Measurements from ENCODE around the gene ADD3. TPM values are rescaled to one million over a fixed set of nuclear protein-coding genes. Genes with fewer than 3 reads are reported as not detected.

ADD3 gene
- total and polyA plus RNA-seq, 10 of the 15 experiments (the other 5 are each of a cell fraction or from before 2014, with no cell fraction given), result 27.3 to 129 (median 67.8) TPM

DNA sequence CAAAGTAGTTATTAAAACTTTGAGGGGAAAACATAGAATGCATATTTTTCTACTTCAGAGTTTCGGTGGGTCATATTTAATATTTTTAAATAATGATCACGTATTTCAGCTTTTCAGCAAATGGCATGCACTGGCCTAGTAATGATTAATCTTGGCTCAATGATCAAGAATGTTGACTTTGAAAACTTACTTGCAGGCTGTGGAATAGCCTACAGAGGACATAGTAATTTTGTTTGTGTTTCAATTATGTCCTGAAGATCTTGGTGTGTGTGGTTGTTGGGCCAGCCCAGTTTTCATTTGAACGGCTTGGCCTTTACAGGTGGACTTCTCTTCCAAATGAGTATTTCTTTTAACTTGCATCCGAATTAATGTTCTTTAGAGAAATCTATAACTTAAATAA is 35.1 kb downstream of the ADD3 start:
- TF ChIP-seq EGR1 (IDR thresholded peaks at IDR 0.05; ENCODE audit: borderline replicate concordance in 1 of 2, low read depth in 2 of 2, low read length in 2 of 2) (no peak), STAT1 (conservative IDR thresholded peaks at IDR 0.05) (no peak)
- Histone ChIP-seq H3K4me3 (no peak overlapping the region), H3K36me3 (ENCODE audit: control insufficient read depth in 2 of 2, insufficient read depth in 2 of 2, low read length in 1 of 2) (no peaks in the 10 kb centered on the region; a peak in 1 of 4 replicates), H3K4me2 (ENCODE audit: control insufficient read depth, insufficient read depth) (no peak overlapping the region), H3K27ac (ENCODE audit: control insufficient read depth, insufficient read depth) (no peak overlapping the region), H3K9ac (ENCODE audit: control insufficient read depth, insufficient read depth, low read length) (no peak overlapping the region), H3K4me1 (ENCODE audit: control insufficient read depth, insufficient read depth, low read length) (no peaks in the 10 kb centered on the region), H3K27me3 (replicated peaks in 1 of 2; ENCODE audit: control insufficient read depth in 2 of 2, insufficient read depth in 2 of 2, low read length in 1 of 2) (no peaks in the 10 kb centered on the region), H3K9me3 (replicated peaks; ENCODE audit: control insufficient read depth, insufficient read depth, low read length) (peaks cover 6% of the 10 kb centered on the region), H3K79me2 (ENCODE audit: control insufficient read depth, insufficient read depth, low read length) (no peaks in the 10 kb centered on the region; the same call in none of the 2 replicates), H2AFZ (ENCODE audit: control insufficient read depth, low read depth, low read length) (no peak overlapping the region), H4K20me1 (ENCODE audit: control insufficient read depth, insufficient read depth) (no peaks in the 10 kb centered on the region)
- no TSS peak for BruUV-seq (replicated peaks)
- ChIA-PET RAD21 (ENCODE audit: unreplicated experiment) (interaction anchor here (0.9 to 1.1 kb wide), 3 partner anchors 16 to 28 kb away, joined by 3 to 4 read pairs (median 4); no protein-coding TSS in a partner anchor), POLR2A (interaction anchor here (3.0 kb wide), 1 partner anchor 15 kb away, joined by 6 read pairs; no protein-coding TSS in a partner anchor), CTCF (interaction anchor here (1.2 to 1.9 kb wide), 3 partner anchors 17 to 54 kb away, joined by 3 to 5 read pairs (median 4); no protein-coding TSS in a partner anchor), SMC1A (ENCODE audit: uncharacterized antibody, unreplicated experiment) (interaction anchor here (0.8 to 4.6 kb wide), 9 partner anchors 9 to 60 kb away, joined by 3 to 15 read pairs (median 5); no protein-coding TSS in a partner anchor)
- ATAC-seq, result no peak
- intact Hi-C loops (cut with micrococcal nuclease; ENCODE audit: unreplicated experiment), result no loop called here
- DNase-seq (ENCODE audit: low read depth, low spot score), result no peak
- WGBS (ENCODE audit: insufficient coverage, insufficient replicate concordance, low lambda C conversion rate, missing lambda C conversion rate), result 94% methylated on average over 4 of the region's 4 CpGs
- no peak for FAIRE-seq
- in situ Hi-C loops (cut with MboI), result no loop called here

DNA sequence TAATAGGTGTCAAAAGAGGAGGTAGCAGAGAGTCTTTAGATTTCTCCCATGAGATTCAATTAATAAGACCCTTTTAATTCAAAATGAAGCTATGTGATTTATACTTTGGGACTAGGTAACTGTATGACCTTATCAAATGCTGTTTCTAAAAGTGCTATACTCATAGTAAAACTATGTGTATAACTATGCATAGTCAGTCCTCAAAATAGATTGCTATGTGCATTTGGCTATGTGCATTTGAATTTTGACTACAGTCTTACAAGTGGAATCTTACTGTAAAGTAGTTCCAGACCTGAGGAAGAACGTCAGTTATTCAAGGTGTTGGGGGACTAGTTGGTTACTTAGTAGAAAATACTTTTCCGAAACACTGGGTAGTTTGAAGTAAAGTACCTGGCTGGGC is 36.9 kb downstream of the ADD3 start:
- Histone ChIP-seq H3K4me1 (ENCODE audit: control insufficient read depth, insufficient read depth, low read length) (no peaks in the 10 kb centered on the region), H2AFZ (ENCODE audit: control insufficient read depth, low read depth, low read length) (no peak overlapping the region), H3K36me3 (ENCODE audit: control insufficient read depth in 2 of 2, insufficient read depth in 2 of 2, low read length in 1 of 2) (no peaks in the 10 kb centered on the region), H3K79me2 (ENCODE audit: control insufficient read depth, insufficient read depth, low read length) (no peaks in the 10 kb centered on the region; the same call in none of the 2 replicates), H3K27me3 (replicated peaks in 1 of 2; ENCODE audit: control insufficient read depth in 2 of 2, insufficient read depth in 2 of 2, low read length in 1 of 2) (no peaks in the 10 kb centered on the region), H3K4me3 (no peak overlapping the region), H4K20me1 (ENCODE audit: control insufficient read depth, insufficient read depth) (no peaks in the 10 kb centered on the region), H3K9me3 (replicated peaks; ENCODE audit: control insufficient read depth, insufficient read depth, low read length) (peaks cover 15% of the 10 kb centered on the region), H3K27ac (ENCODE audit: control insufficient read depth, insufficient read depth) (no peak overlapping the region), H3K9ac (ENCODE audit: control insufficient read depth, insufficient read depth, low read length) (no peak overlapping the region), H3K4me2 (ENCODE audit: control insufficient read depth, insufficient read depth) (no peak overlapping the region)
- WGBS (ENCODE audit: insufficient coverage, insufficient replicate concordance, low lambda C conversion rate, missing lambda C conversion rate), result 76% methylated on average over 2 of the region's 2 CpGs
- in situ Hi-C loops (cut with MboI) (no loop called here), intact Hi-C loops (cut with micrococcal nuclease; ENCODE audit: unreplicated experiment) (no loop called here)
- no peak for ATAC-seq
- ChIA-PET POLR2A (interaction anchor here (1.6 kb wide), 1 partner anchor 9 kb away, joined by 4 read pairs; no protein-coding TSS in a partner anchor), RAD21 (ENCODE audit: unreplicated experiment) (interaction anchor here (1.3 kb wide), 1 partner anchor 31 kb away, joined by 3 read pairs; no protein-coding TSS in a partner anchor), SMC1A (ENCODE audit: uncharacterized antibody, unreplicated experiment) (interaction anchor here (0.6 to 4.6 kb wide), 8 partner anchors 8 to 91 kb away, joined by 3 to 15 read pairs (median 4); no protein-coding TSS in a partner anchor), CTCF (interaction anchor here (0.9 to 2.4 kb wide), 4 partner anchors 23 to 69 kb away, joined by 3 to 7 read pairs (median 3); no protein-coding TSS in a partner anchor)
- BruUV-seq (replicated peaks), result no TSS peak
- FAIRE-seq, result no peak
- no peak for DNase-seq (ENCODE audit: low read depth, low spot score)
- TF ChIP-seq, protein P1, sequence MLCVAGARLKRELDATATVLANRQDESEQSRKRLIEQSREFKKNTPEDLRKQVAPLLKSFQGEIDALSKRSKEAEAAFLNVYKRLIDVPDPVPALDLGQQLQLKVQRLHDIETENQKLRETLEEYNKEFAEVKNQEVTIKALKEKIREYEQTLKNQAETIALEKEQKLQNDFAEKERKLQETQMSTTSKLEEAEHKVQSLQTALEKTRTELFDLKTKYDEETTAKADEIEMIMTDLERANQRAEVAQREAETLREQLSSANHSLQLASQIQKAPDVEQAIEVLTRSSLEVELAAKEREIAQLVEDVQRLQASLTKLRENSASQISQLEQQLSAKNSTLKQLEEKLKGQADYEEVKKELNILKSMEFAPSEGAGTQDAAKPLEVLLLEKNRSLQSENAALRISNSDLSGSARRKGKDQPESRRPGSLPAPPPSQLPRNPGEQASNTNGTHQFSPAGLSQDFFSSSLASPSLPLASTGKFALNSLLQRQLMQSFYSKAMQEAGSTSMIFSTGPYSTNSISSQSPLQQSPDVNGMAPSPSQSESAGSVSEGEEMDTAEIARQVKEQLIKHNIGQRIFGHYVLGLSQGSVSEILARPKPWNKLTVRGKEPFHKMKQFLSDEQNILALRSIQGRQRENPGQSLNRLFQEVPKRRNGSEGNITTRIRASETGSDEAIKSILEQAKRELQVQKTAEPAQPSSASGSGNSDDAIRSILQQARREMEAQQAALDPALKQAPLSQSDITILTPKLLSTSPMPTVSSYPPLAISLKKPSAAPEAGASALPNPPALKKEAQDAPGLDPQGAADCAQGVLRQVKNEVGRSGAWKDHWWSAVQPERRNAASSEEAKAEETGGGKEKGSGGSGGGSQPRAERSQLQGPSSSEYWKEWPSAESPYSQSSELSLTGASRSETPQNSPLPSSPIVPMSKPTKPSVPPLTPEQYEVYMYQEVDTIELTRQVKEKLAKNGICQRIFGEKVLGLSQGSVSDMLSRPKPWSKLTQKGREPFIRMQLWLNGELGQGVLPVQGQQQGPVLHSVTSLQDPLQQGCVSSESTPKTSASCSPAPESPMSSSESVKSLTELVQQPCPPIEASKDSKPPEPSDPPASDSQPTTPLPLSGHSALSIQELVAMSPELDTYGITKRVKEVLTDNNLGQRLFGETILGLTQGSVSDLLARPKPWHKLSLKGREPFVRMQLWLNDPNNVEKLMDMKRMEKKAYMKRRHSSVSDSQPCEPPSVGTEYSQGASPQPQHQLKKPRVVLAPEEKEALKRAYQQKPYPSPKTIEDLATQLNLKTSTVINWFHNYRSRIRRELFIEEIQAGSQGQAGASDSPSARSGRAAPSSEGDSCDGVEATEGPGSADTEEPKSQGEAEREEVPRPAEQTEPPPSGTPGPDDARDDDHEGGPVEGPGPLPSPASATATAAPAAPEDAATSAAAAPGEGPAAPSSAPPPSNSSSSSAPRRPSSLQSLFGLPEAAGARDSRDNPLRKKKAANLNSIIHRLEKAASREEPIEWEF (IDR thresholded peaks at IDR 0.05; ENCODE audit: insufficient replicate concordance, low read depth, low read length), result no peak
- TF ChIP-seq TCF7 (IDR thresholded peaks at IDR 0.05; ENCODE audit: borderline replicate concordance), result no peak
- TF ChIP-seq, protein P2, sequence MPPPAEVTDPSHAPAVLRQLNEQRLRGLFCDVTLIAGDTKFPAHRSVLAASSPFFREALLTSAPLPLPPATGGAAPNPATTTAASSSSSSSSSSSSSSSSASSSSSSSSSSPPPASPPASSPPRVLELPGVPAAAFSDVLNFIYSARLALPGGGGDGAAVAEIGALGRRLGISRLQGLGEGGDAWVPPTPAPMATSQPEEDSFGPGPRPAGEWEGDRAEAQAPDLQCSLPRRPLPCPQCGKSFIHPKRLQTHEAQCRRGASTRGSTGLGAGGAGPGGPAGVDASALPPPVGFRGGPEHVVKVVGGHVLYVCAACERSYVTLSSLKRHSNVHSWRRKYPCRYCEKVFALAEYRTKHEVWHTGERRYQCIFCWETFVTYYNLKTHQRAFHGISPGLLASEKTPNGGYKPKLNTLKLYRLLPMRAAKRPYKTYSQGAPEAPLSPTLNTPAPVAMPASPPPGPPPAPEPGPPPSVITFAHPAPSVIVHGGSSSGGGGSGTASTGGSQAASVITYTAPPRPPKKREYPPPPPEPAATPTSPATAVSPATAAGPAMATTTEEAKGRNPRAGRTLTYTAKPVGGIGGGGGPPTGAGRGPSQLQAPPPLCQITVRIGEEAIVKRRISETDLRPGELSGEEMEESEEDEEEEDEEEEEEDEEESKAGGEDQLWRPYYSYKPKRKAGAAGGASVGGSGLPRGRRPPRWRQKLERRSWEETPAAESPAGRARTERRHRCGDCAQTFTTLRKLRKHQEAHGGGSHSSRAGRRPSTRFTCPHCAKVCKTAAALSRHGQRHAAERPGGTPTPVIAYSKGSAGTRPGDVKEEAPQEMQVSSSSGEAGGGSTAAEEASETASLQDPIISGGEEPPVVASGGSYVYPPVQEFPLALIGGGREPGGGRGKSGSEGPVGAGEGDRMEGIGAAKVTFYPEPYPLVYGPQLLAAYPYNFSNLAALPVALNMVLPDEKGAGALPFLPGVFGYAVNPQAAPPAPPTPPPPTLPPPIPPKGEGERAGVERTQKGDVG (CRISPR knock-in tag; IDR thresholded peaks at IDR 0.05), result no peak
- no peak for TF ChIP-seq NFXL1 (IDR thresholded peaks at IDR 0.05; ENCODE audit: borderline replicate concordance)
- no peak for TF ChIP-seq HDAC6 (IDR thresholded peaks at IDR 0.05; ENCODE audit: unreplicated experiment)

Measured in GM12878 (cell line).